Ishikawa (cell line): ENCODE results near the gene CCL16.

ENCODE experiments used
- CEBPB ChIP-seq: IDR thresholded peaks from 2 replicates; pipeline ENCODE4 v1.6.1; 2012
- CREB1 ChIP-seq: IDR thresholded peaks from 2 replicates; pipeline ENCODE4 v1.6.1; 2012; ENCODE audit warnings: low read depth
- EGR1 ChIP-seq: IDR thresholded peaks from 2 replicates; pipeline ENCODE4 v1.6.1; 2012
- EP300 ChIP-seq: IDR thresholded peaks from 2 replicates; pipeline ENCODE4 v1.6.1; 2012; ENCODE audit warnings: borderline replicate concordance
- FOXM1 ChIP-seq: IDR thresholded peaks from 2 replicates; pipeline ENCODE4 v1.6.1; 2012; ENCODE audit warnings: low read depth, borderline replicate concordance
- NFIC ChIP-seq: IDR thresholded peaks from 2 replicates; pipeline ENCODE4 v1.6.1; 2012
- RAD21 ChIP-seq: IDR thresholded peaks from 2 replicates; pipeline ENCODE4 v1.6.1; 2012; ENCODE audit warnings: low read depth
- REST ChIP-seq: IDR thresholded peaks from 2 replicates; pipeline ENCODE4 v1.6.1; 2012; ENCODE audit warnings: low read depth, mild to moderate bottlenecking
- TAF1 ChIP-seq: IDR thresholded peaks from 2 replicates; pipeline ENCODE4 v1.6.1; 2012; ENCODE audit warnings: low read depth, mild to moderate bottlenecking
- TCF12 ChIP-seq: IDR thresholded peaks from 2 replicates; pipeline ENCODE4 v1.6.1; 2012; ENCODE audit warnings: low read depth
- TEAD4 ChIP-seq: IDR thresholded peaks from 2 replicates; pipeline ENCODE4 v1.6.1; 2012
- YY1 ChIP-seq: IDR thresholded peaks from 2 replicates; pipeline ENCODE4 v1.6.1; 2012; ENCODE audit warnings: low read depth
- ZBTB7A ChIP-seq: IDR thresholded peaks from 2 replicates; pipeline ENCODE4 v1.6.1; 2012; ENCODE audit warnings: low read depth
- TF ChIP-seq, protein P1 (sequence below): IDR thresholded peaks from 2 replicates; pipeline ENCODE4 v1.6.1; 2012
- TF ChIP-seq, protein P2 (sequence below): IDR thresholded peaks from 2 replicates; pipeline ENCODE4 v1.6.1; 2012

CCL16 gene

GRCh38 chr17:35981908-35982330, 622 bp upstream of the CCL16 start:
- TF ChIP-seq FOXM1 (no peak), REST (no peak), ZBTB7A (no peak), TAF1 (no peak), RAD21 (no peak; the same call in 1 of the 2 replicates), YY1 (no peak), TEAD4 (no peak)
- TF ChIP-seq, protein P1, sequence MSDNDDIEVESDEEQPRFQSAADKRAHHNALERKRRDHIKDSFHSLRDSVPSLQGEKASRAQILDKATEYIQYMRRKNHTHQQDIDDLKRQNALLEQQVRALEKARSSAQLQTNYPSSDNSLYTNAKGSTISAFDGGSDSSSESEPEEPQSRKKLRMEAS: no peak

DNA sequence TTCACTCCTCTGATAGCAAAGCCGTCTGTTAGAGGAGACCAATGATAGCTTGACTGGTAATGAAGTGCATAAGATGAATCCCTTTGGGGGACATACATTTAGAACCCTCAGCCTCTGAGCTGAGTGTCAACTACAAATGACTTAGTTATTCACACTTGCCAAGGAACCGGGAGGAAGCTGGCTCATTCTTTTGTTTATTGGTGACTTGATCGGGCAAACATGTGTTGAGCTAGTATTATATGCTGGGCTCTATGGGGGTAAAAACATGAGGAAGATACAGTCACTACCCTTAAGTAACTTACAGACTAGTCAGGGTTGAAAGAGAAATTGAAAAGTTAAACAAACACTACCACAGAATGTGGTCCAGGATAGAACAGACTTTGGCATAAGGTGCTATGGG, 3.0 kb downstream of the CCL16 start:
- TF ChIP-seq RAD21: no peak
- TF ChIP-seq TEAD4: no peak
- TF ChIP-seq EP300: no peak
- no peak for TF ChIP-seq ZBTB7A
- TF ChIP-seq TAF1: no peak
- no peak for TF ChIP-seq EGR1
- no peak for TF ChIP-seq NFIC
- TF ChIP-seq, protein P1: no peak
- no peak for TF ChIP-seq CEBPB
- no peak for TF ChIP-seq REST
- no peak for TF ChIP-seq TCF12
- TF ChIP-seq, protein P2, sequence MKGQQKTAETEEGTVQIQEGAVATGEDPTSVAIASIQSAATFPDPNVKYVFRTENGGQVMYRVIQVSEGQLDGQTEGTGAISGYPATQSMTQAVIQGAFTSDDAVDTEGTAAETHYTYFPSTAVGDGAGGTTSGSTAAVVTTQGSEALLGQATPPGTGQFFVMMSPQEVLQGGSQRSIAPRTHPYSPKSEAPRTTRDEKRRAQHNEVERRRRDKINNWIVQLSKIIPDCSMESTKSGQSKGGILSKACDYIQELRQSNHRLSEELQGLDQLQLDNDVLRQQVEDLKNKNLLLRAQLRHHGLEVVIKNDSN: no peak
- TF ChIP-seq YY1: no peak

DNA sequence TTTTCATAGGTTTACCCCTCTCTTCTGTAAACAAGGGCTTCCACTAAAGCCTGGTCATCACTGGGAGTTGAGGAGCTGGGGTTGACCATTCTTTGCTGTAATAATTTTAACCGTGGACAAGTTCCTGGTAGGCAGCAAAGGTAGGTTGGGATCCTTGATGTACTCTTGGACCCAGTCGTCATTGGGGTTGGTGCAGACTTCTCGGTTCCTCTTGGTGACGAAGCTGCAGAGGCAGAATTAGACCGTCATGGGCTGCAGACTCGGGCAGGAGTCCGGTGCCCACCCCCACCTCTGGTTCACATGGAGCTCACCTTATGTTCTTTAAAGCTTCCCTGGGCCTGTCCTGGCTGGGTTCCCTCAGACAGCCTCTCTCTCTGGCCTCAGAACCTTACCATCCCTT, 3.8 kb downstream of the CCL16 start:
- TF ChIP-seq ZBTB7A (no peak), TEAD4 (no peak), CREB1 (no peak), TCF12 (no peak), REST (no peak)

DNA sequence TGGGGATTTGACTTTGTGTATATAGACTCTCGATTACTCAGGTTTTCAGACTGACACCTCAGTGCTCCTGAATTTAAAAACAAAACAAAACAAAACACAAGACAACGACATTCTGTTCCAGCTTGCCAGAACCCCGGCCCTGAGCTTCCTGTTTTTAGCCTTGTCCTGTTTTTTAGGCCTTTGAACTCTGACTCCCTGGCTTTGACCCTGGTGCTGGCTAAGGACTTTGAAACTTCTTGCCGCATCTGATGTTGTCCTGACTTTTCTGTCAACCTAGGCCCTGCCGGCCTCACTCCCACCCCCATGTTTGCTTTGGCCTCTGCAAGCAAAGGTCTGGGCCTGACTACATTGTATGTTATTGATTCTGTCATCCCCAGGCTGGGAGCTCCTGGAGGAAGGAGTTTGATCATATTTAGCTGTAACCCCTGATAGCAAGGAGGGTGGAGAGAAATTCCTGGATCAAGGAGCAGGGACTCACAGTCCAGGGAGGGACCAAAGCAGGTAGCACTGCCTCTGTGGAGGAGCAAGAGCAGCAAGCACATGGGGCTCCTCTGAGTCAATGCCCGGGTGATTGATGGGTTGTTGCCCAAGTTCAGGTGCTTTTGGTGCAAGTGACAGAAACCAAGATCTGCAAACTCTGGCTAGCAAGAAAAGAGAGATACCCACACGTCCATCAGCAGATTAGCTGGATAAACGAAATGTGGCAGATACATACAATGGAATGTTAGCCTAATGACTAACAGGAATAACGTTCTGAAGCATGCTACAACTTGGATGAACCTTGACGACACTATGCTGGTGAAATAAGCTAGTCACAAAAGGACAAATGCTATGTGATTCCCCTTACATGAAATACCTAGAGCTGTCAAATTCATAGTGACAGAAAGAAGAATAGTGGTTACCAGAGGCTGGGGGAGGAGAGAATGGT, 7.7 kb downstream of the CCL16 start:
- TF ChIP-seq RAD21: no peak
- TF ChIP-seq CREB1: no peak
- no peak for TF ChIP-seq FOXM1
- no peak for TF ChIP-seq YY1
- no peak for TF ChIP-seq NFIC
- TF ChIP-seq, protein P1: no peak
- TF ChIP-seq EP300: no peak

- no peak for TF ChIP-seq ZBTB7A
- TF ChIP-seq, protein P1: no peak
- TF ChIP-seq CEBPB: no peak
- TF ChIP-seq CREB1: no peak
Measured at GRCh38 chr17:35972945-35973332, 8.4 kb downstream of the CCL16 start.
